Medulla oblongata (tissue), 1 donor: ENCODE measurements around the gene MAD1L1.

Source experiments
- DNase-seq: peaks from one replicate; pipeline ENCODE4 v3.0.0-alpha.2; 2015; ENCODE audit errors: extremely low spot score

MAD1L1 gene

DNA sequence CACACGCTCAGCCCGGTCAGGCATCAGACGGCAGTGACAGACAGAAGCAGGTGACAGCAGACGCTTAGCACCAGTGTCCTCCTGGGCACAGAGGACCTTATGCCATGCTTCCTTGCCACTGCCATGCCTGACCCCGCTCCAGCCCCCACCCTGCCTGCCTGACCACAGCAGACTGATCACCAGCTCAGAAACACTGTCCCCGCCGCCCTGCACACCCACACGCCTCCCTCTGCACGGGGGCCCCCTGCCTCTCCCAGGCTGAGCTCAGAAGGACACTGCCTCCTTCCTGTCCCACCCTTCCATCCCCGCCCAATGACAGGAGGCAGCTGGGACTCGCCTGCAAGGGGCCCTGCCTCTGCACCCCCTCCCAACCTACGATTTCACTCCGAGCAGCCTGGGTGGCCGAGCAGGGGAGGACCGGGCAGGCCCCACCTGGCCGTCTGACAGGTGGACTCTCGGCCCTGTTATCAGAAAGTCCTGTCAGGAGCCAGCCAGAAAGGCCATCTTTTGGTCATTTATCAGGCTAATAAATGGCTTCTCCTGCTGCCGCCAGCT, 379.2 kb downstream of the MAD1L1 start:
- DNase-seq: no peak

DNA sequence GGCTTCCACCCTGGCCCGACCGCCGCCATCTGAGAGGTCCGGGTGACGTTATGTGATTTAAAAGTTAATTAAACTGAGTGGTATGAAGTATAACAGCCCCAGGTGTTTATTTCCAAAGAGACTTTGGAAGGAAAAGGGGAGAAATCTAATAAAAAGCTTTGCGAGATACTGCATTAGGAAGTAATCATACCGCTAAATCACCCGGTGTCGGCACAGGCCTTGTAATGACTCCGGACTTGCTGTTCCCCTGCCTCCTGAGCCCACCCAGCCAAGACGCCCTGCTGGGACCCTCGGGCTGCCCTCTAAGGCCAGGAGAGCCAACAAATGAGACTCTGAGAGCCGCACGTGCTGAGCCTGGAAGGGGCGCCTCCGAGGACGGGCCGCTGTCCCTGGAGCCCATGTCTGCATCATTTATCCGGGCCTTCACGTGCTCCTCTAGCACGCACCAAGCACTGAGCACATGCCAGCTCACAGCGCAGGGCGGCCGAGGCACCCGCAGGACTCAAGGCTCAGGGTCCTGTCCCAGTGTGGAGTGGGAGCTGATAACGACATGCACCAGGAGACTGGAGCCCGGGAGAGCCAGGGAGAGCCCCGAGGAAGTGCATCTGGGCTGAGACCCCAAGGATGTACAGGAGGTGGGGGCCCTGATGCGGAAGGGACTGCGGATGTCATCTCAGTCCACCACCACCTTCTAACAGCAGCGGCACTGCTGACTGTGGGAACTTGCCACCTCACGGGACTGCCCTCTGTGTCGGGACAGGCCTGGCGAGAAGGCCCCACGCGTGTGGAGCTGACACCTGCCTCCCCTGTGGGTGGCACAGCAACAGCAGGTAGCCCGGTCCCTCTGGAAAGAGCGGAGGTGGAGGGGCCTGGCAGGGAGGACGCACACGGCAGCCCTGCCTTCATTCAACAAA, 380.0 kb downstream of the MAD1L1 start:
- DNase-seq: no peak

GRCh38 chr7:1851721-1852516, 380.8 kb downstream of the MAD1L1 start:
- no peak for DNase-seq

DNA sequence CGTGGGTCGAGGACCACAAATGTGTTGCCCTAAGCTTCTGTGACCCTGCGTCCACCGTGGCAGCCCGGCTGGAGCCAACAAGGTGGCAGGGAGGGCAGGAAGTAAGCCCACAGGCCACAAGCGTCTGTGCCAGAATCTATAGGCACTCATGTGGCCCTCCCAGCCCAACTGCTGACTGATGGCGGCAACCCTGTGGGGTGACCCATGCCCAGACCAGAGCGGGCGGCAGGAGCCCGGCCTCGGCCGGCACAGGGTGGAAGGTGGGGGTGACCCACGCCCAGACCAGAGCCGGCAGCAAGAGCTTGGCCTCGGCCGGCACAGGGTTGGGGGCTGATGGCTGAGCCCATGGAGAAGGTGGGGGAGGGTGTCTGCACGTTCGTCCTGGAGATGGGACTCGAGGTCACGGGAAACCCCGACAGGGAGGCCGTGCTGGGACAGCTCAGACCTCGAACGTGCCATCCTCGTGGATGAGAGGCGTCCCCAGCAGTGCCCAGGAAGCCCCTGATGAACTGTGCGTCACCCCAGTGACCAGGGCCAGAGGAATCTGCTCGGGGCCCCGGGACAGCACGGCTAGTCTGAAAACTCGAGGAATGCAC, 381.7 kb downstream of the MAD1L1 start:
- DNase-seq: no peak

GRCh38 chr7:1850111-1850975, 382.4 kb downstream of the MAD1L1 start:
- DNase-seq: no peak

- no peak for DNase-seq
Measured at GRCh38 chr7:1849351-1850041, 383.2 kb downstream of the MAD1L1 start.

- no peak for DNase-seq
Measured at GRCh38 chr7:1848911-1849311, 383.8 kb downstream of the MAD1L1 start.

DNA sequence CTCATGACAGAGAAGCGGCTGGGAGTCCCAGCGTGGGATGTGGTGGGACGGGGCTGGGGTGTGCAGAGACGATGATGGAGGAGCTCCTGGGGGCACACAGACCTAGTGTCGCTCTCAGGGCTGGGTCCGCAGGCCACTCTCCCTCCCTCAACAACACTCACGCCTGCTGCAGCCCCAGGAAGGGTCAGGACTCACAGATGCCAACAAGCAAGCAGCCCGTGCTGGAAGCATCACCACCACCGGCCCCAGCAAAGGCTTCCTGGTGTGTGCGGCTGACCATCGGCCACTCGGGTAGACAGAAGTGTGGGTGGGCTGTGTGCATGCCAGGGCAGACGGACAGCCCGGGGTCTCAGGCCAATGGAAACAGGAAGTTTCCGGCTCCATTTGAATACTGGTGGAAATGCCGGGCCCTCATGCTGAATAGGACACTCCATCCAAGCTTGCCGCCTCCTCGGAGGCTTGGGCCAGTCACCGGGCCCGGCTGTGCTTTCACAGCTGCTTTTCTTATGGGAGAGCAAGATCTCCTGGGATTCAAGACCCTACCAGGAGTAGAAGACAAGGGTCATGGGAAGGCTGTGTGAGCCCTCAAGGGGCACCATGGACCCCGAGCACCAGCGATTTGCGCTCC, 384.6 kb downstream of the MAD1L1 start:
- DNase-seq: no peak

GRCh38 chr7:1847260-1848001, 385.3 kb downstream of the MAD1L1 start:
- no peak for DNase-seq

DNA sequence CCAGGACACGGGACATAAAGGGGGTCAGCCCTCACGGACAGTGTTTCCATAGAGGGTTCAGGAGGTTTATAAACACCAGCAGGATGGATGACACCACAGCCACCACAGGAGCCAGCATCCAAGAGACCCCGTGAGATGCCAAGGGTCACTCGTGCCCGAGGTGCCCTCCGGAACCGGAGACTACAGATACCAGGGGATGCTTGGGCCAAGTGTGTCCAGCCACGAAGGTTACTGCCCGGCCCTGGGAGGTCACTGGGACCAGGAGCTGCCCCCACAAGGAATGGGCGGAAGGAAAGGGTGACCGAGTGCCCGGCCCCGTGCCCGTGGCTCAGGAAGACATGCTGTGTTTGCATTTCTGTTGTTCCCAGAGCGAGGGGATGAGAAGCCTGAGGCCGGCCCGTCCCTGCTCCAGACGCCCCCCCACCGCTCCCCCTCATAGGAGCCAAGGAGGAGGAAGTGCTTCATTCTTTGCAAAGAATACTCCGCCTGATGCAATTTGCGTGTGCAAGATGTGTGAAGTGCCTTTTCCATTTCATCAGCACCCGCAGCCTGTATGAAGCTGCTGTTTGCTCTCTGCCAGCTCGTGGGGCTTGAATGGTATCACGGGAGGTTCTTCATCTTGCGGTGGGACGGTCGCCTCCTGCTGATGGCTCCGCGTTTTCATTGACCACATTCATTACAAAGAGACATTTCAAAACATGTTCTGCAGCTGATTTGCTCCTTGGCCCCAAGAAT, 386.2 kb downstream of the MAD1L1 start:
- DNase-seq: no peak

DNA sequence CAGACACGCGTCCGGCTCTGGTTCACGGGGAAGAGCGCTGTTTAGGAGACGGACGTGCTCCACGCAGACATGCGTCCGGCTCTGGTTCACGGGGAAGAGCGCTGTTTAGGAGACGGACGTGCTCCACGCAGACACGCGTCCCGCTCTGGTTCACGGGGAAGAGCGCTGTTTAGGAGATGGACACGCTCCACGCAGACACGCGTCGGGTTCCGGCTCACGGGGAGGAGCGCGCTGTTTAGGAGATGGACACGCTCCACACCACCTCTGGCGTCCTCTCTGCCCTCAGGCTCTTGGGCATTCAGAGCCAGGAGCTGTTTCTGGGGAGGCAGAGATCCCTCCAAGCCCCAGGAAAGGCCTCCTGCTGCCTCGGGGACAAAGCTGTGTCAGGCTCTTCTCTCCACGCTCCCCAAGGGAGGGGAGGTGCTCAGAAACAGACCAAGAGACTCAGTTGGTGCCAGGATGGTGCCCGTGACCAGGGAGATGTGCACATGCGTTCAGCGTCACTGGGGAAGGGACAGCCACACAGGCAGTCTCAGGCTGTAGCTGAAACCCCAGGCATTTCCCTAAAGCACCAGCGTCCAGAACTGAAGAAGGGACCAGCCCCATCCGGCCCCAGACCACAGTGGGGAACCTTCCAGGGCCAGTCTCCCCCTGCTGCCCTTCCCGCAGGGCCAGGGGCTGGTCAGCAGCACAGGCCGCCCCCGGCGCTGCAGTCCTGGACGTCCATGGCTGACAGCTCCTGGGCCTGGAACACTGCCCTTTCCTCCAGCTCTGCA, 387.0 kb downstream of the MAD1L1 start:
- DNase-seq: peak; percentile 26

- no peak for DNase-seq
Measured at GRCh38 chr7:1844951-1845390, 387.8 kb downstream of the MAD1L1 start.

- no peak for DNase-seq
Measured at GRCh38 chr7:1844336-1844950, 388.3 kb downstream of the MAD1L1 start.

- no peak for DNase-seq
Measured at GRCh38 chr7:1843921-1844335, 388.8 kb downstream of the MAD1L1 start.

DNA sequence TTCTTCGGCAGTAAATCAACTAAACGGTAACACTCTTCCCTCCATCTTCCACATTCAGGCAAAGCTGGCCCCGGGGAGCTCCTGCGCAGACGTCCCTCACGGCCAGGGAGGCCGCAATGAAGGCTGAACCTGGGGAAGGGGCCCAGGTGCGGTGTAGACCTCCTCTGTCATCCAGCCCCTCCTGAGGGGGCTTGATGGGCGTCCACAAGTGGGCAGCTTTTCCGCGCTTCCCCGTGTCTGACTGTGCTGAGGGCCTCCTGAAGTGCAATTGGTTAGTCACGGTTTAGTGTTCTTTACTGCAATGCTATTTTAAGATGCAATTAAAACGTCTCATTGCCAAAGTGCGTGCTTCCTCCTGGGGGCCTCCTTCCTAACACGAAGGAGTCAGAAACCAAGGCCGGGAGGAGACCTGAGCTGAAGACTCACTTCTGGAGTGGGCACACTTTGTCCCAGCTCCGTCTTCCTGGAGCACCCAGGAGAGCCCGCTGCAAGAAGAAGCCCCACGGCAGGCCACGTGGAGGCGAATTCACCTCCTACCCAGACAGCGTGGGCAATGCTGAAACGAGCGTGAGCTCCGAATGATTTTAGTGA, 389.4 kb downstream of the MAD1L1 start:
- DNase-seq: no peak

DNA sequence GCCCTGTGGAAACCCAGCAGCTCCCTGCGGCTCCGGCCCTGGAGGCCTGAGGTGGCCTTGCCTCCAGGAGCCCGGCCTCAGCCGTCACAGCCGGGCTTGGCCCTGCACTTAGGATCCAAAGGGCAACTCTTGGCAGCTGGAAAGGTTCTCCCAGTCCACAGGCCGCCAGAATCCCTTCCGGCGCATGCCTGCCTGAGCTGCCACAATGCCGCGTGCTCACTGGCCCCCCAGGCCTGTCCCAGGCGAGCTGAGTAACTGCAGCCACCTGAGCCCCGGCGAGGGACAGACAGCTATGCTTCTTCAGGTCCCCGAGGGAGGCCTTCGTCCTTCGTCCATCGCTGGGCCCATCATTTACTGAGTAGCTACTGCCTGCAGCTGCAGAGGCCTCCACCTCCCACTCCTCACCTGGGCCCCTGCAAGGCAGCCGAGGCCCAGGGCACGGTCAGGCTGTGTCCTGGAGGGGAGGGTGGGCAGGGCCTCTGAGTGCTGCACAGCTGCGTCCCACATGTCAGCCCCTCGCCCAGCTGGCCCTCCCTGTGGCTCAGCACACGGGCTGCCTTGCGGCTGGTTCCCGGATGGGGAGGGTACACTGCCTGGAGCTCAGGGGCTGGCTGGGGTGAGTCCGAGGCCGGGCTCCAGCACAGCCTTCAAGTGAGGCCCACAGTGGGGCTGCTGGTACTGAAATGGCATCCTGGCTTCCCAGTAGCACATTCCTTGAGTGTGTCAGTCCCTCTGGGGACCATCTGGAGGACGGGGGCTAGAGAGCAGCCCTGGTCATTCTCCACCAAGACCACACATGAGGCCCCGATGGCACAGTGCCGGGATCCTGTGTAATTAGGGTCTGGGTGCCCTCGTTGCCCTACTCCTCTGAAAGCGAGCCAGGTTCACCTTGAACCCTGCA, 390.2 kb downstream of the MAD1L1 start:
- DNase-seq: no peak
